Activated naive CD8-positive, alpha-beta T cell treated with anti-CD3 and anti-CD28 coated beads, Interleukin-2, amount 50 U/mL, for 24 hours (primary cell): ENCODE measurements around the gene NAA10.

Source experiments
- ATAC-seq: fragments of 150-1000 bp; cut with Tn5 transposase; one replicate; pipeline ENCODE4 v1.10.0; 2021
- DNase-seq: peaks from one replicate; pipeline ENCODE4 v3.0.0; 2021
- H3K27ac Mint-ChIP-seq: one replicate; pipeline ENCODE4 v1.8.0; 2021; ENCODE audit warnings: mild to moderate bottlenecking, mixed read lengths
- H3K27me3 Mint-ChIP-seq: one replicate; pipeline ENCODE4 v1.8.0; 2021; ENCODE audit warnings: mixed read lengths
- H3K36me3 Mint-ChIP-seq: one replicate; pipeline ENCODE4 v1.8.0; 2021; ENCODE audit warnings: low read depth, mixed read lengths
- H3K4me1 Mint-ChIP-seq: one replicate; pipeline ENCODE4 v1.8.0; 2021; ENCODE audit warnings: mixed read lengths
- H3K4me3 Mint-ChIP-seq: one replicate; pipeline ENCODE4 v1.8.0; 2021; ENCODE audit warnings: mild to moderate bottlenecking, moderate library complexity, mixed read lengths
- H3K9me3 Mint-ChIP-seq: one replicate; pipeline ENCODE4 v1.8.0; 2021; ENCODE audit warnings: mixed read lengths

Gene NAA10

DNA sequence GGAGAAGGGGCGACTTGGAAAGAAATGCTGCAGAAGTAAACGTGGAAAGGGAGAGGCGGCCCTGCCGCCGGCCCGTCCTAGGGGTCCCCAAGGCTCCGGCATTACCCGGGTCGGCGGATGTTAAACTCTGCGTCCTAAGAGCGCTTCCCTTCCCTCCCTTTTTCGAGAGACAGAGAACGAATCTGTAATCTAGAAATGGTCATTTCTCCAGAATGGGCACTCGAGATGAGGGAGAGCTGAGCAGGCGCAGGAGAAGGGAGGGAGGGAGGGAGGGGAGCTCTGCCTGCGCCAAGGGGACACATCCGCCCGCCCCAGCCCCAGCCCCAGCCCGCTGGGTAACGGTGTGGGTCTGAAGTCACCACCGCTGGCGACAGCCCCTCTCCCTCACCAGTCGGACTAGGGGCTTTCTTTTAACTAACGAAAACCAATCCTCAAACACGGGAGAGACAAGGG lies 35.1 kb upstream of the NAA10 start:
- peaks cover 49% of the 10 kb centered on the region for H3K4me1 Mint-ChIP-seq
- peaks cover 21% of the 10 kb centered on the region for H3K36me3 Mint-ChIP-seq
- H3K27me3 Mint-ChIP-seq, result no peaks in the 10 kb centered on the region

DNA sequence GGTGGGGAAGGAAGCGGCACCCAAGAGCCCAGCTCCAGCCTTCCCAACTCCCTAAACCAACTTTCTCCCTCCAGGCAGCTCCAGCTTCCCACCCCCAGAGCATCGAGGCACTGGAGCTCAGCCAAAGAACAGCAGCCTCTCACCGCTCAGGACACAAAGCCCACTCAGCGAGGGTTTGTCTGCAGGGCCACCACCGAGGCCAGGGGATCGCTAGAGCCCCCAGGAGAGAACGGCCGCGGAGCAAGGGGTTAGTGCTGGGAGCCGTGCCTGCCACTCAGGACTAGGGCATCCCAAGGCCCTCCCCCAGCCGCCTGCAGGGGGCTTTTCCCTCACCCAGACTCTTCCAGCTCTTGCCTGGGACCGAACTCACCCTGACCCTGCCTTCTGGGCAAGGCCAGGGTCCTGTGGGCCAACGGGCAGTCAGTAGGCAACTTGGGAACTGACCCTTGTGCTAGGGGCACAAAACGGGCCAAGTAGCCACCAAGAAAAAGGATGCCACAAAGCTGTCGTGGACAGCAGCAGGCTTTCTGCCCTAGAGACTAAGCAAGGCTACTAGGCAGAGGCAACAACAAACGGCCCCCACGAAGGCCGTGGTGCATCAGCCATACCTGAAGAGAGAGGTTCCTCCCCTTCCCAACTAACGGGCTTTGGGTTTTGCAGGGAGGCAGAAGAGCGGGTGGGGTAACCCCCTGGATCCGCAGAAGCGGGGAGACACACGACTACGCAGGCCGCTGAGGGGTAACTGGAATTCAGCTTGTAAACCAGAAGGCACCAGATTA lies 34.5 kb upstream of the NAA10 start:
- no peak for DNase-seq
- Mint-ChIP-seq H3K4me1 (peaks cover 46% of the 10 kb centered on the region), H3K27me3 (no peaks in the 10 kb centered on the region), H3K27ac (peak overlapping the region; percentile 56), H3K9me3 (no peaks in the 10 kb centered on the region), H3K4me3 (peak overlapping the region; percentile 99), H3K36me3 (peaks cover 21% of the 10 kb centered on the region)
- ATAC-seq, result no peak

More for the DNA sequence above, 35.1 kb upstream of the NAA10 start:
- DNase-seq, result no peak
- Mint-ChIP-seq H3K4me3 (peak overlapping the region; percentile 99), H3K9me3 (no peaks in the 10 kb centered on the region), H3K27ac (peak overlapping the region; percentile 56)
- ATAC-seq, result no peak

DNA sequence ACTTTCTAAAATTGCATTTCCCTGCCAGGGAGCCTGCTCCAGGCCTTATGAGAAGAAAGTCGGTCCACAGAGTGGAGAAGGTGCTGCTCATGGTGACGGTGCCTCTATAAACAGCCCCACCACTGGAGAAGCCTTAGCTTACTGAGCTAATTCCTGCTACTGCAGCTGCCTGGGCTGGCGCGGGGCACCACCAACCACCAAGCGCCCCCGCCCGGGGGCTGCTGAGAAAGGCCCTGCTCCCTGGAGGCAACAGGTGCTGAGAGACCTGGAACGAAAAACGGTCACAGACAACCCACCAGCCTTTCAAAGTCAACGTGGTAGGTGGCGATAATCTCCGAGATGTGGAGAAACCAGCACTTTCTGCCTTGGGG lies 33.9 kb upstream of the NAA10 start:
- Mint-ChIP-seq H3K27me3 (no peaks in the 10 kb centered on the region), H3K4me3 (peak overlapping the region; percentile 99), H3K36me3 (peaks cover 21% of the 10 kb centered on the region), H3K4me1 (peaks cover 41% of the 10 kb centered on the region), H3K9me3 (no peaks in the 10 kb centered on the region), H3K27ac (no peak overlapping the region)
- ATAC-seq (no peak), DNase-seq (no peak)

DNA sequence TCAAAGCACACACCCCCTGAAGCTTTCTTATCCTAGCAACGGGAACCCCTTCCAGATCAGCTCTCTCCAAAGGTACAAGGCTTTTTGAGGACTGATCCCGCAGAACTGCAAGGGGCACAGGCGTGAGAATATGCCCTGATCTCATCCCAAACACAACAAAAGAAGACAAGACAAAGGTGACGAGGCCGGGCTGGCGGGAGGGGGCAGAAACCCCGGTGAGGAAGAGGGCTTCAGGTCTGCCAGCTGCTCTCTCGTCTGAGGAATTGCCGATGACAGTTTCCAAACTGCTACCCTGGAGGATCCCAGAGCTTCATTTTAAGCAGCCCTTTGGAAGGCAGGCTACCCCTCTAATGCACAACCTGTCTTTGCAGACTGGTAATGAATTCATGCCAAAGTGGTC lies 33.4 kb upstream of the NAA10 start:
- Mint-ChIP-seq H3K9me3 (no peaks in the 10 kb centered on the region), H3K4me1 (peaks cover 36% of the 10 kb centered on the region), H3K4me3 (peak overlapping the region; percentile 99), H3K36me3 (peaks cover 21% of the 10 kb centered on the region), H3K27ac (peak overlapping the region; percentile 94), H3K27me3 (no peaks in the 10 kb centered on the region)
- ATAC-seq (no peak), DNase-seq (no peak)

DNA sequence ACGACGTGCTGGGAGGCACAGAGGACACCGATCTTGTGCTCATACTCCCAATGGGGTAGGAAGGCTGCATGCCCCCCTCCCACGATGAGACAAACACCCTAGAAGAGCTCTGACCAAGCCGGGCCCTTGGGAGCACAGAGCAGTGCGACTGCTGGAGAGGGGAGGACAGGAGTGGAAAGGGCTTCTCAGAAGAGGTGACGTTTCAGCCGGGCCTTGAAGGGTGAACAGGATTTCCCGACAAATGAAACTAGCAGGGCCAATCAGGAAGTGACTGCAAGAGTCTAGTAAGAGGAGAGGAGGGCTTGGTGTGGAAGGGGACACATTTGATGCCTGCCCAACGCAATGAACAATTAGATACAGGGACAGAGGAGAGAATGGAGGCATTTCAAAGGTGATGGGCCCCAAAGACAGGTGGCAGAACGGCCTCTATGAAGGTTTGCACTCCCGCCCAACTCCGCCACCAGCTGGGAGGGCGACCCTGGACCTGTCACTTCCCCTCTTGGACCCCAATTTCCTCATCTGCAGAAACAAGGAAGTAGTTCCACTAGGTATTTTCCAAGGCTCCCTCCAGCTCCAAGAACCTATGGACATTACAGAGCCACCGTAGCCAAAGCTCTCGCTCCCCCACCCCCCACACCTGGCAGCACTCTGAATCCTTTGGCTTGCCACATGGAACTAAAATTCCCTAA lies 32.8 kb upstream of the NAA10 start:
- peak; percentile 17 for ATAC-seq

DNA sequence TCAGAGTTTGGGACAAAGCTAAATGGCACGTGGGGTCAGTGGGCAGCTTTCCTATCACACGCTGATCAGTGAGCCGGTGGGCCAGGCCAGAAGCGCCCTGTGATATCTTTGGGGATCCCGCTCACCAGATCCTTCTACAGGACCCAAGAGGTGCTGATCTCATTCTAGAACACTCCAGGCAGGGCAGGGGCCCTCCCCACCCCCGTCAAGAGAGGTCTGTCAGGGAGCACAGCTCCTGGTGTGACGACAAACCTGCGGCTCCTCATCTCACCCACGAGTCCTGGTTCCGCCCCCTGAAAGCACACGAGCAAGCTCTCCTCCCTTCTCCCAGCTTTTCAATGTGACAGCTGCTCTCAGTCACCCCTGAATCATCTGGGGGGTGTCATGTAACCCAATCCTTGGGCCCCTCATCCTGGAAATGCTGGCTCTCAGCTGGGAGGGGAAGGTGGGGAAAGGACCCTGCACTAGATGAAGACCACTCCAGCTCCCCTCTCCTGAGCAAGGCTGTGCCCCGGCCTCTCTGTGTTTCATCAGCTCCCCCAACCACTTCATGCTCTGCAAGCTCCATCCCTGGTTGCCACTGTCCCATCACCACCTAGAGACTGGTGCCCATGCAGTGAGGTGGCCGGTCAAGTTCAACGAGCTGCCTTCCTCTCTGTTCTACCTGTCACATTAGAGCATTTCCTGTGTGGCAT lies 32.2 kb upstream of the NAA10 start:
- peak; percentile 45 for ATAC-seq
- Mint-ChIP-seq H3K9me3 (no peaks in the 10 kb centered on the region), H3K36me3 (peaks cover 21% of the 10 kb centered on the region), H3K4me3 (peak overlapping the region; percentile 99), H3K27ac (peak overlapping the region; percentile 94), H3K27me3 (no peaks in the 10 kb centered on the region), H3K4me1 (peaks cover 33% of the 10 kb centered on the region)
- peak; percentile 60 for DNase-seq

More for the DNA sequence above, 32.8 kb upstream of the NAA10 start:
- H3K27me3 Mint-ChIP-seq, result no peaks in the 10 kb centered on the region
- peak overlapping the region; percentile 94 for H3K27ac Mint-ChIP-seq
- no peaks in the 10 kb centered on the region for H3K9me3 Mint-ChIP-seq
- peaks cover 33% of the 10 kb centered on the region for H3K4me1 Mint-ChIP-seq
- H3K4me3 Mint-ChIP-seq, result peak overlapping the region; percentile 99
- peaks cover 21% of the 10 kb centered on the region for H3K36me3 Mint-ChIP-seq
- DNase-seq, result no peak

DNA sequence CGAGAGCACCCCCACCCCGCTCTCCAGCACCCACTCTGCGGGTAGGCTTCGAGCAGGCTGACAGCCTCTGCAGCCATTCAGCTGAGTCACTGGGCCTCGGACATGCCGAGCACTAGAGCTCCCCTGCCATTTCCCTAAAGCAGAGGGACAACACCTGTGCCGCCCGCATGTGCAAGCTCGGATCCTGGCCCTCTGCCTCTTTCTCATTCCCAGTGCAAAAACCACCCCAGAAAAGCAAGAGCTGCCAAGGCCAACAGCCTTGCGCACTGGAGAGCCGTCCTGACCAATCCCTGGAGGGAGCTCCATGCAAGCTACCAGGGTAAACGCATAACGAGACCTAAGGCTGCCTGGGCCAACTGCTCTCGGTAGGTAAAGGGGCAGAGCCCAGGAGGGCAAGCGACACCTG lies 31.4 kb upstream of the NAA10 start:
- Mint-ChIP-seq H3K27me3 (no peaks in the 10 kb centered on the region), H3K36me3 (peaks cover 19% of the 10 kb centered on the region), H3K4me3 (peak overlapping the region; percentile 99), H3K9me3 (no peaks in the 10 kb centered on the region), H3K4me1 (peaks cover 33% of the 10 kb centered on the region), H3K27ac (peak overlapping the region; percentile 94)
- DNase-seq (no peak), ATAC-seq (no peak)

DNA sequence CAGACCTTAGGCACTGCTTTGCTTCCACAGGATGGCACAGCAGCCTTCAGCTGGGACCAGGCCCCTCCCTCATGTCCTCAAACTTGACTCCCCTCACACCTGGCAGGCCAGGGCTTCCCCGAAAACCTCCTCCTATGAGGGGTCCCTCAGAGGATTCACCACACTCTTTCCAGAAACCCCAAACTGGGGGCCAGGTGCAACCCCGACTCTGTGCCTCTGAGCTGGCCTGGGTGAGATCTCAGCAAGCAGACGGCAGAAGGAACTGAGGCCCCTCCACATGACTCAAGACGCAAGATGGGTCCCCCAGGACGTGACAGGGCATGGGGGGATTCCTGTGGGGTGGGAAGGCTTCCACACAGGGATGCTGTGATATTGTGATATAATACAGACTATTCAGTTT lies 30.6 kb upstream of the NAA10 start:
- no peaks in the 10 kb centered on the region for H3K27me3 Mint-ChIP-seq
- peak overlapping the region; percentile 94 for H3K27ac Mint-ChIP-seq
- peaks cover 26% of the 10 kb centered on the region for H3K36me3 Mint-ChIP-seq
- H3K4me1 Mint-ChIP-seq, result peaks cover 33% of the 10 kb centered on the region
- H3K9me3 Mint-ChIP-seq, result no peaks in the 10 kb centered on the region
- no peak overlapping the region for H3K4me3 Mint-ChIP-seq
- DNase-seq (no peak), ATAC-seq (no peak)

DNA sequence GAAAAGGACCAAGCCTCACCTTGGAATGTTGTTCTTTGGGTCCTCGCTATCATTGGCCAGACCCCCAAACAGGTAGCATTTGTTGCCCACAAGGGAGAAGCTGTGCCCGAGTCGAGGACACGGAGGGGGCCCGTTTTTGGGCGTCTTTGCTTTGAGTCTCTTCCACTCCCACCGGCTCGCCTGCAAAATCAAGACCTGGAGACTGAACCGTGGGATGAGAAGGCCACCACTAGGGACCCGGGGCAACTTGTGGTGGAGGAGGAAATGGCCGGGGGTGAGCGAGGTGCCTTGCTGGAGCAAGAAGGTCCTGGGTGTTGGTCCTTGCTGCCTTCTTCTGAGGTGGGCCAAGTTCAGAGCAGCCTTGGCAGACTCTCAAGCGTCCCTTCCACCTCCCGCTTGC lies 29.3 kb upstream of the NAA10 start:
- no peak for ATAC-seq
- Mint-ChIP-seq H3K4me3 (no peak overlapping the region), H3K27me3 (no peaks in the 10 kb centered on the region), H3K9me3 (no peaks in the 10 kb centered on the region), H3K27ac (no peak overlapping the region), H3K4me1 (peaks cover 33% of the 10 kb centered on the region), H3K36me3 (peaks cover 24% of the 10 kb centered on the region)
- no peak for DNase-seq

DNA sequence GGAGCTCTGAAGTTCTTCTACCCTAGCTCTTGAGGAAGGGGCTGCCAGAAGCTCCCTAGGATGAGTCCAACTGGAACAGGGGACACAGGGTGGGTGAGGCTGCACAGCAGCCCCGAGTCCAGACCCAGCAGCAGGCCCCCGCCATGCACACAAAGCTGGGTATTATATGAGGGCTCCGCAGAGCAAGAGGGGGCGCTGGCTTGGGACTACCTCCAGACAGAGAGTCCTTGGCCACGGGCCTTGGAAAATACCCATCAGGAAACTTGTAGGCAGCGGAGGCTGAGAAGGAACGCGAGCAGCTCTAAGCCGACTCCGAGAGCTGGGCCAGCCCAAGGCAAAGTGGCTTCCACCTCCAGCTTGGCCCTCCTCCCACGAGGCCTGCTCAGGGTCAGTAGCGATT lies 28.7 kb upstream of the NAA10 start:
- ATAC-seq, result no peak
- no peak for DNase-seq
- no peaks in the 10 kb centered on the region for H3K9me3 Mint-ChIP-seq
- no peak overlapping the region for H3K27ac Mint-ChIP-seq
- peaks cover 33% of the 10 kb centered on the region for H3K4me1 Mint-ChIP-seq
- peaks cover 24% of the 10 kb centered on the region for H3K36me3 Mint-ChIP-seq
- H3K4me3 Mint-ChIP-seq, result no peak overlapping the region
- H3K27me3 Mint-ChIP-seq, result no peaks in the 10 kb centered on the region

DNA sequence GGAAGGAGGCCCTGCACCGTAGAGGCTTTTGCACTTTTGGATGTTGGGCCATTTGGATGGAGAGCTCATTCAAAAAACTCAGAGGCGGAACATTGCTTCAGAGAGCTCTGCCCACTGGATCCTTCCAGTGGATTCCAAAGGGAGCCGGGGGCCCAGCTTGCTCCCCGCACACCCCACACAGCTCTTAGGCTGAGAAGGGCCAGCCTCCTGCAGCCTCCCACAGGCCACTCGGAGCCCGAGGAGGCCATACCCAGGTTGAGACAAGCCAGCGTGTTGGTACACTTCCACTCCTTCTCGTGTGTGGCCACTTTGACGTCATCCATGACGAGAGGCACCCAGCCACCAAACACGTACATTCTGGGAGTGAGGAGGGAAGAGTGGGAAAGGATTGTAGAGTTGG lies 26.5 kb upstream of the NAA10 start:
- no peak for ATAC-seq
- Mint-ChIP-seq H3K27me3 (no peaks in the 10 kb centered on the region), H3K4me1 (peaks cover 14% of the 10 kb centered on the region), H3K9me3 (no peaks in the 10 kb centered on the region), H3K4me3 (no peak overlapping the region), H3K27ac (no peak overlapping the region), H3K36me3 (peaks cover 9% of the 10 kb centered on the region)
- no peak for DNase-seq

DNA sequence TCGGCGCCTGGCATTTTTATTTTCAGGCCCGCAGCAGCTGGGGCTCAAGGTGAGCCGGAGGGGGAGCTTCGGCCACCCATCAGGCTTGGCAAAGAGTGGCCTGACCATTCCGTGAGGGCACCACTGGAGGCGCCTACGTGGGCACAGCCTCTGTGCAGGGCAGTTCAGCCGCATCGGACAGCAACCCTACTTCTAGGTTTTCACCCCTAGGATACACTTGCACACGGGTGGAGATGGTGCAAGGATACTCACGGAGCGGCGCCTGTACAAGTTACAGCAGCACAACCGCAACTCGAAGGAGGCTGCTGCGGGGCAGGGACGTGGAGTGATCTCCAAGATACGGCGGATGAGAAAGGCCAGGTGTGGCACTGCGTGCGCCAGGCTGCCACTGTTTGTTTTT lies 25.9 kb upstream of the NAA10 start:
- DNase-seq (no peak), ATAC-seq (no peak)
- Mint-ChIP-seq H3K27me3 (no peaks in the 10 kb centered on the region), H3K4me3 (no peak overlapping the region), H3K27ac (no peak overlapping the region), H3K9me3 (no peaks in the 10 kb centered on the region), H3K36me3 (peaks cover 12% of the 10 kb centered on the region), H3K4me1 (peaks cover 10% of the 10 kb centered on the region)

DNA sequence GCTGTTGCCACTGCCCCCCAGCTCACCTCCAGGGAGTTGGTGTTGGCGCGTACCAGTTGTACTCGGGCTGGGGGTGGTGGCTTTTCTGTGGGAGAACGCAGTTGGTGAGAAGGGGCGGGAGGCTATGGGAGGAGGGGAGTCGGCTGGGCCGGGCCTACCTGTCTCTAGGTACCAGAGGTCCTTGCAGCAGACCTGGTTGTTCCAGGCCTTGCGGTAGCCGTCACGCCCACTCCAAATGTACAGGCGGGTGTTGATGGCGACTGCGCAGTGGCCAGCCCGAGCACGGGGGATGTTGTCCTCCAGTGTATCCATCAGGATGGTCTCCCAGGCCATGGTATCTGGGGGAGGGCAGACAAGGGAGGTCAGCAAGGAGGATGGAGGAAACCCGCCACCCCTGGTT lies 25.2 kb upstream of the NAA10 start:
- ATAC-seq, result no peak
- Mint-ChIP-seq H3K4me3 (no peak overlapping the region), H3K27me3 (no peaks in the 10 kb centered on the region), H3K4me1 (peaks cover 5% of the 10 kb centered on the region), H3K27ac (no peak overlapping the region), H3K9me3 (no peaks in the 10 kb centered on the region), H3K36me3 (peaks cover 14% of the 10 kb centered on the region)
- DNase-seq, result no peak

DNA sequence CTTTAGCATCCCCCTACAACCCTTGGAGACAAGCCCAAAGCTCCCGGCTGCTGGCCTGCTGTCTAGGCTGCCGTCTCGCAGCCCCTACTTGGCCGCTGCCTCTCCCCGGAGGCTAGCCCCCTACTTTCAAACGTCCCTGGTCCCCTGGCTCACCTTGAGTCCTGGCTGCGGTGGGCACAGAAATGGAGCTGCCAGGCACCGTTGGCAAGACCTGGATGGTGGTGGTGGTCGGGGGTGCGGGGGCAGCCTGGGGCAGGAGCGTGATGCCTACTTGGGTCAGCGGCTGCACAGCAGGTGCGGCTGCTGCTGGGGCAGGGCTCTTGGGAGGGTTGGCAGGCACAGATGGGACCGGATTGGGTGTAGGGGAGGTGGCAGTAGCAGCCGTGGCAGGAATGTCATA lies 24.8 kb upstream of the NAA10 start:
- peaks cover 14% of the 10 kb centered on the region for H3K36me3 Mint-ChIP-seq
- DNase-seq (no peak), ATAC-seq (no peak)
- H3K4me1 Mint-ChIP-seq, result peaks cover under 1% of the 10 kb centered on the region
- H3K27ac Mint-ChIP-seq, result no peak overlapping the region
- H3K9me3 Mint-ChIP-seq, result no peaks in the 10 kb centered on the region
- no peak overlapping the region for H3K4me3 Mint-ChIP-seq
- no peaks in the 10 kb centered on the region for H3K27me3 Mint-ChIP-seq

DNA sequence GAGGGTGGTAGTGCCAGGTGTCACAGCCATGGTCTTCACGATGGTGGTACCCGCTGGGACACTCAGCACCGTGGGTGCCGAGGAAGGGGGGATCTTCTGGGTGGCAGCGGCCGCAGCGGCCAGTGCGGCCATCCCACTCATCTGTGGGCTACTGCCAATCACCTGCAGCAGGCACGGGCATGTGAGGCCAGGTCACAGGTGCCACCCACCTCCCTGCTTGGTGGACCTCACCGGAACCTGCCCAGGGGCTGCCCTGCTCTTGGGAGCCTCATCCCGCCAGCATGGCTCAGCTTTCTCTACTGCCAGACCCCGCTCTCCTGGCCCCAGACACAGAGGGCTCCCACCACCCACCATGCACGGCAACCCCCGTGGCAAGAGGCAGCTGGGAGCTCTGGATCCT lies 23.8 kb upstream of the NAA10 start:
- Mint-ChIP-seq H3K36me3 (peaks cover 20% of the 10 kb centered on the region), H3K27me3 (no peaks in the 10 kb centered on the region), H3K27ac (no peak overlapping the region)

More for the DNA sequence above, 23.8 kb upstream of the NAA10 start:
- no peak for DNase-seq
- ATAC-seq, result no peak
- Mint-ChIP-seq H3K9me3 (no peaks in the 10 kb centered on the region), H3K4me3 (no peak overlapping the region), H3K4me1 (peaks cover 4% of the 10 kb centered on the region)
